GM12878 (cell line): ENCODE measurements around the gene ASB3. TPM values are rescaled to one million over a fixed set of nuclear protein-coding genes. Genes with fewer than 3 reads are reported as not detected.

Source experiments
- ATAC-seq: fragments of 200-7000 bp; cut with Tn5 transposase; 3 replicates; pipeline ENCODE4 v1.9.1; 2020; ENCODE audit warnings: mild to moderate bottlenecking, moderate library complexity
- BruUV-seq: library from RNA; stranded (reverse); fragments of 400-500 nt; replicated peaks from 2 replicates; lab custom pipeline; 2021; lab: Mats Ljungman, UMichigan
- CTCF ChIA-PET: fragments of 300-600 bp; sonication (Branson Sonifier 250); formaldehyde crosslinking; extraction: SDS; loops from one replicate; lab custom pipeline; 2021; ENCODE audit warnings: inconsistent platforms; lab: Yijun Ruan, JAX
- POLR2A ChIA-PET: fragments of 350-600 bp; formaldehyde crosslinking; extraction: SDS; loops from one replicate; lab custom pipeline; 2021; ENCODE audit warnings: inconsistent platforms; lab: Charles Lee
- RAD21 ChIA-PET: fragments of 300-600 bp; sonication (Branson Sonifier 250); formaldehyde crosslinking; loops from one replicate; lab custom pipeline; 2023; ENCODE audit warnings: antibody characterized with exemption; ENCODE audit not compliant: unreplicated experiment; lab: Charles Lee
- SMC1A ChIA-PET: fragments of 300-600 bp; sonication (Branson Sonifier 250); formaldehyde crosslinking; loops from one replicate; lab custom pipeline; 2023; ENCODE audit not compliant: unreplicated experiment, uncharacterized antibody; lab: Charles Lee
- DNase-seq: peaks from one replicate; pipeline ENCODE4 v3.0.0-alpha.2; 2011; ENCODE audit warnings: low read depth, low spot score
- FAIRE-seq: peaks from 3 replicates; lab custom pipeline; 2011; peaks lifted over from hg19 to GRCh38; lab: Jason Lieb, UNC
- H2AFZ ChIP-seq: 2 replicates; pipeline ENCODE4 v1.6.0; 2011; ENCODE audit warnings: low read depth, low read length, control low read depth; ENCODE audit not compliant: control insufficient read depth
- H3K27ac ChIP-seq: 2 replicates; pipeline ENCODE4 v1.5.1; 2011; ENCODE audit warnings: control low read depth; ENCODE audit not compliant: control insufficient read depth, insufficient read depth
- H3K27me3 ChIP-seq, 2 experiments: replicated peaks in 1 of 2; 2 replicates each; pipeline versions ENCODE4 v1.6.0 to v1.6.1; 2011; ENCODE audit warnings: low read length in 1 of 2; ENCODE audit not compliant: control insufficient read depth in 2 of 2, insufficient read depth in 2 of 2
- H3K36me3 ChIP-seq, 2 experiments: 2 replicates each; pipeline ENCODE4 v1.5.1; 2011; ENCODE audit warnings: low read length in 1 of 2; ENCODE audit not compliant: control insufficient read depth in 2 of 2, insufficient read depth in 2 of 2
- H3K4me1 ChIP-seq: 2 replicates; pipeline ENCODE4 v1.6.1; 2011; ENCODE audit warnings: mild to moderate bottlenecking, low read length, moderate library complexity, mixed read lengths; ENCODE audit not compliant: control insufficient read depth, insufficient read depth
- H3K4me2 ChIP-seq: 2 replicates; pipeline ENCODE4 v1.6.0; 2011; ENCODE audit warnings: control low read depth; ENCODE audit not compliant: control insufficient read depth, insufficient read depth
- H3K4me3 ChIP-seq: fragments of 200-600 bp; sonication (generic); 2 replicates; pipeline ENCODE4 v1.5.1; 2016
- H3K79me2 ChIP-seq: 2 replicates; pipeline ENCODE4 v1.6.0; 2011; ENCODE audit warnings: low read length; ENCODE audit not compliant: control insufficient read depth, insufficient read depth
- H3K9ac ChIP-seq: 2 replicates; pipeline ENCODE4 v1.8.0; 2011; ENCODE audit warnings: low read length, control low read depth, mixed read lengths; ENCODE audit not compliant: control insufficient read depth, insufficient read depth
- H3K9me3 ChIP-seq: replicated peaks from 3 replicates; pipeline ENCODE4 v1.5.1; 2011; ENCODE audit warnings: mild to moderate bottlenecking, low read length; ENCODE audit not compliant: control insufficient read depth, insufficient read depth
- H4K20me1 ChIP-seq: 2 replicates; pipeline ENCODE4 v1.6.0; 2011; ENCODE audit not compliant: control insufficient read depth, insufficient read depth
- ATF7 ChIP-seq: fragments of 450-650 bp; IDR thresholded peaks from 2 replicates; pipeline ENCODE4 v1.6.1; 2016; ENCODE audit warnings: low read depth, mild to moderate bottlenecking
- BACH1 ChIP-seq: fragments of 450-650 bp; IDR thresholded peaks from 2 replicates; pipeline ENCODE4 v1.6.1; 2017; ENCODE audit warnings: mild to moderate bottlenecking, borderline replicate concordance
- BCL3 ChIP-seq: IDR thresholded peaks from 2 replicates; pipeline ENCODE4 v1.6.1; 2011; ENCODE audit warnings: borderline replicate concordance, low read depth, mild to moderate bottlenecking, moderate library complexity, low read length; ENCODE audit not compliant: insufficient read depth, poor library complexity, severe bottlenecking
- FOXK2 ChIP-seq: fragments of 450-650 bp; IDR thresholded peaks from 2 replicates; pipeline ENCODE4 v1.6.1; 2017; ENCODE audit warnings: mild to moderate bottlenecking, moderate library complexity
- IKZF1 ChIP-seq: fragments of 450-650 bp; conservative IDR thresholded peaks from 2 replicates; pipeline ENCODE4 v1.6.1; 2017; ENCODE audit warnings: antibody characterized with exemption, mild to moderate bottlenecking
- MXI1 ChIP-seq: fragments of 150-350 bp; IDR thresholded peaks from 2 replicates; pipeline ENCODE4 v1.6.1; 2011; ENCODE audit warnings: low read depth, mild to moderate bottlenecking, inconsistent platforms, low read length, improper control_type of control experiment
- MYC ChIP-seq: IDR thresholded peaks from 2 replicates; pipeline ENCODE4 v1.6.1; 2011; ENCODE audit warnings: mild to moderate bottlenecking, low read length, moderate library complexity, inconsistent platforms; ENCODE audit not compliant: insufficient read depth, insufficient replicate concordance, insufficient read length, severe bottlenecking
- NFYA ChIP-seq: IDR thresholded peaks from 2 replicates; pipeline ENCODE4 v1.6.1; 2011; ENCODE audit warnings: low read depth, mild to moderate bottlenecking, low read length, improper control_type of control experiment, borderline replicate concordance
- TBL1XR1 ChIP-seq: IDR thresholded peaks from 2 replicates; pipeline ENCODE4 v1.6.1; 2012; ENCODE audit warnings: low read depth, low read length, improper control_type of control experiment
- USF1 ChIP-seq: IDR thresholded peaks from 2 replicates; pipeline ENCODE4 v1.6.1; 2011; ENCODE audit warnings: borderline replicate concordance, low read depth, mild to moderate bottlenecking, moderate library complexity, mixed read lengths, low read length; ENCODE audit not compliant: insufficient read depth; ENCODE audit errors: extremely low read length
- WRNIP1 ChIP-seq: IDR thresholded peaks from 2 replicates; pipeline ENCODE4 v1.6.1; 2011; ENCODE audit warnings: low read depth, low read length, improper control_type of control experiment, borderline replicate concordance
- ZBTB11 ChIP-seq: fragments of 450-650 bp; formaldehyde crosslinking; IDR thresholded peaks from 2 replicates; pipeline ENCODE4 v1.5.0; 2022; ENCODE audit warnings: mild to moderate bottlenecking, missing genetic modification characterization
- in situ Hi-C: fragments of 300-500 bp; cut with MboI; formaldehyde crosslinking; loops from 9 replicates; pipeline ENCODE4 v1.14.3; 2018; ENCODE audit warnings: mixed read lengths
- intact Hi-C: fragments of 100-400 bp; cut with micrococcal nuclease; formaldehyde crosslinking; loops from one replicate; pipeline ENCODE4 v1.14.2; 2022; ENCODE audit not compliant: unreplicated experiment
- polyA plus RNA-seq, 11 experiments: library from polyadenylated mRNA; depleted of rRNA in 4 of 11; unstranded in 6 of 11; stranded (reverse) in 5 of 11; fragments of >200 nt; fragmentation: Nextera tagmentation in 4 of 11; fragmentation: Illumina TruSeq in 1 of 11; extraction: Ambion mirVana in 4 of 11; extraction: Trizol in 1 of 11; gene quantifications; 1 replicate in 1 of 11; 2 replicates in 10 of 11; pipeline versions ENCODE4 v1.2.1 to v1.2.3, GENCODE V29; 2011 to 2016; ENCODE audit warnings: inconsistent platforms in 2 of 11, missing spikeins in 2 of 11, low read depth in 1 of 11
- total RNA-seq, 4 experiments: library from RNA; depleted of rRNA in 3 of 4; stranded (reverse); fragments of >200 nt in 3 of 4; fragmentation: Illumina TruSeq in 1 of 4; extraction: Trizol in 1 of 4; gene quantifications; 2 replicates each; pipeline versions ENCODE4 v1.2.1 to v1.2.3, GENCODE V29; 2013 to 2021

Gene ASB3
- total and polyA plus RNA-seq, 10 of the 15 experiments (the other 5 are each of a cell fraction or from before 2014, with no cell fraction given) = 16.4 to 30.9 (median 22.6) TPM

GRCh38 chr2:53801547-53801946, 14.8 kb upstream of the ASB3 start:
- FAIRE-seq (no peak), ATAC-seq (no peak), DNase-seq (no peak)
- no peaks in the 10 kb centered on the region for H3K79me2 ChIP-seq
- peaks cover 0 to 22% of the 10 kb centered on the region in 2 experiments; a peak in 3 of 4 replicates for H3K36me3 ChIP-seq
- intact Hi-C loops = no loop called here
- in situ Hi-C loops = no loop called here
- H3K27me3 ChIP-seq = no peaks in the 10 kb centered on the region
- no peaks in the 10 kb centered on the region for H3K9me3 ChIP-seq
- ChIA-PET RAD21 (no interaction called here), POLR2A (no interaction called here), SMC1A (interaction anchor here (0.8 kb wide), 1 partner anchor 25 kb away, joined by 3 read pairs; no protein-coding TSS in a partner anchor), CTCF (no interaction called here)
- no peak overlapping the region for H3K27ac ChIP-seq
- no peak overlapping the region for H3K4me3 ChIP-seq
- no peak for TF ChIP-seq BACH1
- no peak for TF ChIP-seq IKZF1
- no peak for TF ChIP-seq TBL1XR1
- no peak for TF ChIP-seq BCL3
- TF ChIP-seq ATF7 = no peak
- TF ChIP-seq ZBTB11 (CRISPR knock-in tag) = no peak
- no peak for TF ChIP-seq FOXK2
- TF ChIP-seq MXI1 = no peak
- no peak for TF ChIP-seq NFYA
- TF ChIP-seq WRNIP1 = no peak
- TF ChIP-seq USF1 = no peak
- TF ChIP-seq MYC = no peak
- H3K4me1 ChIP-seq = no peaks in the 10 kb centered on the region
- no peaks in the 10 kb centered on the region for H4K20me1 ChIP-seq
- H3K9ac ChIP-seq = no peak overlapping the region
- H3K4me2 ChIP-seq = no peak overlapping the region
- no peak overlapping the region for H2AFZ ChIP-seq
- BruUV-seq = no TSS peak
